HG02870 (cell line): ENCODE results near the gene MAP4.
"Not testable (repeated sequence)": the region's sequence is repeated elsewhere in the genome, so short reads cannot be mapped to it uniquely, and the experiment has no call there.

ENCODE experiments used
- ATAC-seq: cut with Tn5 transposase; IDR thresholded peaks from one replicate; pipeline ENCODE4 v1.9.1; 2021; ENCODE audit warnings: mild to moderate bottlenecking, moderate library complexity; ENCODE audit not compliant: unreplicated experiment

MAP4 gene

GRCh38 chr3:47901280-47901833 lies 114.9 kb downstream of the MAP4 start:
- ATAC-seq: no peak

- ATAC-seq: no peak
Measured at GRCh38 chr3:47899495-47900108, 116.6 kb downstream of the MAP4 start.

- no peak for ATAC-seq
Measured at GRCh38 chr3:47897954-47898353, 118.3 kb downstream of the MAP4 start.

GRCh38 chr3:47896736-47897135 lies 119.5 kb downstream of the MAP4 start:
- no peak for ATAC-seq

GRCh38 chr3:47895241-47895640 lies 121.0 kb downstream of the MAP4 start:
- no peak for ATAC-seq

GRCh38 chr3:47892286-47893040 lies 123.8 kb downstream of the MAP4 start:
- no peak for ATAC-seq

GRCh38 chr3:47891613-47892005 lies 124.6 kb downstream of the MAP4 start:
- no peak for ATAC-seq

- ATAC-seq: no peak
Measured at GRCh38 chr3:47890828-47891612, 125.2 kb downstream of the MAP4 start.

GRCh38 chr3:47890126-47890827 lies 125.9 kb downstream of the MAP4 start:
- ATAC-seq: no peak

- ATAC-seq: no peak
Measured at GRCh38 chr3:47888986-47889757, 127.0 kb downstream of the MAP4 start.

- ATAC-seq: not testable (repeated sequence)
Measured at GRCh38 chr3:47887991-47888390, 128.2 kb downstream of the MAP4 start.

GRCh38 chr3:47885168-47885567 lies 131.0 kb downstream of the MAP4 start:
- no peak for ATAC-seq

- no peak for ATAC-seq
Measured at GRCh38 chr3:47884603-47885002, 131.6 kb downstream of the MAP4 start.

- ATAC-seq: no peak
Measured at GRCh38 chr3:47882338-47882737, 133.9 kb downstream of the MAP4 start.

- ATAC-seq: no peak
Measured at GRCh38 chr3:47877719-47878118, 138.5 kb downstream of the MAP4 start.

GRCh38 chr3:47877290-47877689 lies 138.9 kb downstream of the MAP4 start:
- ATAC-seq: no peak

- ATAC-seq: no peak
Measured at GRCh38 chr3:47874913-47875312, 141.3 kb downstream of the MAP4 start.

GRCh38 chr3:47874438-47874837 lies 141.8 kb downstream of the MAP4 start:
- ATAC-seq: no peak

GRCh38 chr3:47872916-47873315 lies 143.3 kb downstream of the MAP4 start:
- ATAC-seq: no peak

GRCh38 chr3:47871389-47871788 lies 144.8 kb downstream of the MAP4 start:
- ATAC-seq: no peak
